ENCODE data around the gene NBDY. TPM values are rescaled to one million over a fixed set of nuclear protein-coding genes. Genes with fewer than 3 reads are reported as not detected.
"Not testable (repeated sequence)": the region's sequence is repeated elsewhere in the genome, so short reads cannot be mapped to it uniquely, and the experiment has no call there.

NBDY gene
- total RNA-seq, 2 donors from 2014 or later: 12.7 to 35.3 TPM

- H3K4me3 Mint-ChIP-seq: no peak overlapping the region
- no peak overlapping the region for H3K27ac Mint-ChIP-seq
- no peak for DNase-seq (ENCODE audit: low spot score)
- ATAC-seq: no peak
- no peaks in the 10 kb centered on the region for H3K9me3 Mint-ChIP-seq
- H3K36me3 Mint-ChIP-seq: no peaks in the 10 kb centered on the region
- H3K4me1 Mint-ChIP-seq (ENCODE audit: low read depth in 2 of 2): peaks cover 21 to 24% of the 10 kb centered on the region in 2 donors
- H3K27me3 Mint-ChIP-seq: peaks cover 0 to 4% of the 10 kb centered on the region in 2 donors
Measured at GRCh38 chrX:56759736-56760409, 30.8 kb downstream of the NBDY start.

GRCh38 chrX:56760410-56761124 is 31.5 kb downstream of the NBDY start:
- H3K4me1 Mint-ChIP-seq (ENCODE audit: low read depth in 2 of 2): peaks cover 28 to 31% of the 10 kb centered on the region in 2 donors
- H3K27ac Mint-ChIP-seq; H3K4me3 Mint-ChIP-seq; H3K36me3 Mint-ChIP-seq; DNase-seq (ENCODE audit: low spot score); H3K9me3 Mint-ChIP-seq; H3K27me3 Mint-ChIP-seq; ATAC-seq: not testable (repeated sequence)

DNA sequence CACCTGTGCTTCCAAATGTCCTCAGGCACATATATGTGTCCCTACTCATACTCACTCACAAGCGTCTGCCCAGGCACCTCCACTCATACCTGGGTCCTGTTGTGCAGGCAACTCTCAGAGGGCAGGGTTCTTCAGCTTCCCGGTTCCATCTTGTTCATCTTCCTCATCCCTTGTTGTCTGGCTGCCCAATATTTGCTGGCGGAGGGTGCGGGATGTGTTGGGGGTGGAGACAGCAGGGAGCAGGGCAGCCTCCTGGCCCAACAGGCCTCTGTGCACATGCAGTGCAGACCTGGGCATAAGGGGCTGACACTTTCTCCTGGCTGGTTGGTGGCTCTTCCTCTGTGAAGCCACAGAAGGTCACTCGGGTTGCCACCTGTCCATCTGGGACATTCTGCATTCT is 32.1 kb downstream of the NBDY start:
- H3K4me1 Mint-ChIP-seq (ENCODE audit: low read depth in 2 of 2): peaks cover 34 to 37% of the 10 kb centered on the region in 2 donors
- no peaks in the 10 kb centered on the region for H3K9me3 Mint-ChIP-seq
- ATAC-seq: no peak
- no peaks in the 10 kb centered on the region for H3K36me3 Mint-ChIP-seq
- H3K27me3 Mint-ChIP-seq: peaks cover 0 to 4% of the 10 kb centered on the region in 2 donors
- H3K27ac Mint-ChIP-seq: no peak overlapping the region
- H3K4me3 Mint-ChIP-seq: no peak overlapping the region
- no peak for DNase-seq (ENCODE audit: low spot score)

GRCh38 chrX:56762220-56762619 is 33.2 kb downstream of the NBDY start:
- Mint-ChIP-seq H3K9me3 (no peaks in the 10 kb centered on the region), H3K36me3 (no peaks in the 10 kb centered on the region), H3K27ac (peak overlapping the region; percentile 86), H3K27me3 (peaks cover 0 to 4% of the 10 kb centered on the region in 2 donors), H3K4me3 (peak overlapping the region; percentile 79), H3K4me1 (ENCODE audit: low read depth in 2 of 2) (peaks cover 38 to 42% of the 10 kb centered on the region in 2 donors)
- DNase-seq (ENCODE audit: low spot score) (no peak), ATAC-seq (peak; percentile 36 to 55)

DNA sequence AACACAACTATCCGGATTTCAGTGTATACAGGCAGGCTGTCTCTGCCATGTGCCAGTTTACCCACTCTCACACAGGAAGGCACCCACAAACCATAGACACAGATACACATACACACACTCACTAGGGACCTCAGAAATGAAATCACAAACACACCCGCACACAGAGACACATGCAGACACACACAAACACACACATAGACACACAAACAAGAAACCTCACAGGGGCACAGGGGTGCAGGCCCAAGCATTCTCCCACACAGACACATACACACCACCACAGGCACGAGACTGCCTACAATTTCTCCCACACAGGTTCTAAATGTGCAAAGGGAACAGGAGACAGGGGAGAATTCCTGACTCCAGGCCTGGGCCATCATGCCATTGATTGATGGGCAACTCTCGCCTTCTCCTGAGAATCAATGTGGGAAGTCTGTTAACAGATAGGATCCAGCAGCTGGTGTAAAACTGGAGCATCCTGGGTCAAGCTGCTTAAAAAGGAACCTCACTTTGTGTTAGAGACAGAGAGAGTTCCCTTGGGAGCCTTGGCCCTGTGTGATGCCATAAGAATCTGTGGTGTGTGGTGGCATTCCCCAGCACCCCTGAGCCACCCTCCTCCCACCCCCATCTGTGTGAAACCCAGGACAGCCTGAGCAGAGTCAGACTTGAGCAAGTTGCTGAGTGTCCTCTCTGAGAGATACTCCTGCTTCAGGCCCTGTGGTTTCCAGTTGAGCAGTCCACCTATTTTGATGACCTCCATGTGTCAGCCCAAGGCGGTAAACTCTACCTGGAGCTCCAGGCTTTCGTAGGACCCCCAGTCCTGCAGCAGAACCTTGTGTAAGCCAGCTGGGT is 33.9 kb downstream of the NBDY start:
- no peaks in the 10 kb centered on the region for H3K36me3 Mint-ChIP-seq
- no peak for ATAC-seq
- peaks cover 38 to 42% of the 10 kb centered on the region in 2 donors for H3K4me1 Mint-ChIP-seq (ENCODE audit: low read depth in 2 of 2)
- H3K9me3 Mint-ChIP-seq: no peaks in the 10 kb centered on the region
- H3K27ac Mint-ChIP-seq: peak overlapping the region; percentile 86
- peak overlapping the region; percentile 79 for H3K4me3 Mint-ChIP-seq
- H3K27me3 Mint-ChIP-seq: peaks cover 0 to 4% of the 10 kb centered on the region in 2 donors
- DNase-seq (ENCODE audit: low spot score): no peak

DNA sequence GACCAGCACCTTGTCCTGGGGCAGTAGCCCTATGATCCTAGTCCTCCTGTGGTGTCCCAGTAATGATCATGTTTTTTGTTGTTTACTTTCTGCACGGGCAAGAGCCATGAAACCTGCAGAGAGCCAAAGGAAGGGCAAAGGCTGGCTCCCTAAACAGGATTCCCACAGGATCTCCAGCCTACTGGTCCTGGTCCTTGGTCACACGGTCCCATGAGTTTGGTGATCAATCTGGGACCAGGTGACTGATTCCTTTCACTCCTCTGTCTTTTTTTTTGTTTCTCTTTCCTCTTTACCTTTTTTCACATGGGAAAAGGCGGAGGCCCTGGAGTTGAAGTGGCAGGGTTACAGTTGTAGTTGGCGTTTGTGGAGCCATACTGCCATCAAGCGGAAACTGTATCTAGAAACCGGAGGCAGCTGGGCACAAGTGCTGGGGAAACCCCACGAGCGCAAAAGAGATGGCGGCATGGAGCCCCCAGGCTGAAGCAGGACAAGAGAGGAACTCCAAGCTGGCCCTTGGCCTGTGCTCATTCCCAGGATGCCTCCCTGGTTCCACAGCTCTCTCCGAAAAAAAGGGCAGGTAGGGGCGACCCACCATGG is 34.6 kb downstream of the NBDY start:
- DNase-seq (ENCODE audit: low spot score): peak; percentile 76
- Mint-ChIP-seq H3K4me3 (no peak overlapping the region), H3K27ac (peak overlapping the region in 1 of 2 donors; percentile 86), H3K27me3 (peaks cover 0 to 4% of the 10 kb centered on the region in 2 donors), H3K9me3 (no peaks in the 10 kb centered on the region), H3K36me3 (no peaks in the 10 kb centered on the region), H3K4me1 (ENCODE audit: low read depth in 2 of 2) (peaks cover 38 to 42% of the 10 kb centered on the region in 2 donors)
- ATAC-seq: peak in 1 of 2 donors; percentile 51

- peaks cover 0 to 4% of the 10 kb centered on the region in 2 donors for H3K27me3 Mint-ChIP-seq
- peak overlapping the region; percentile 90 for H3K4me3 Mint-ChIP-seq
Measured at GRCh38 chrX:56764153-56764974, 35.3 kb downstream of the NBDY start.

DNA sequence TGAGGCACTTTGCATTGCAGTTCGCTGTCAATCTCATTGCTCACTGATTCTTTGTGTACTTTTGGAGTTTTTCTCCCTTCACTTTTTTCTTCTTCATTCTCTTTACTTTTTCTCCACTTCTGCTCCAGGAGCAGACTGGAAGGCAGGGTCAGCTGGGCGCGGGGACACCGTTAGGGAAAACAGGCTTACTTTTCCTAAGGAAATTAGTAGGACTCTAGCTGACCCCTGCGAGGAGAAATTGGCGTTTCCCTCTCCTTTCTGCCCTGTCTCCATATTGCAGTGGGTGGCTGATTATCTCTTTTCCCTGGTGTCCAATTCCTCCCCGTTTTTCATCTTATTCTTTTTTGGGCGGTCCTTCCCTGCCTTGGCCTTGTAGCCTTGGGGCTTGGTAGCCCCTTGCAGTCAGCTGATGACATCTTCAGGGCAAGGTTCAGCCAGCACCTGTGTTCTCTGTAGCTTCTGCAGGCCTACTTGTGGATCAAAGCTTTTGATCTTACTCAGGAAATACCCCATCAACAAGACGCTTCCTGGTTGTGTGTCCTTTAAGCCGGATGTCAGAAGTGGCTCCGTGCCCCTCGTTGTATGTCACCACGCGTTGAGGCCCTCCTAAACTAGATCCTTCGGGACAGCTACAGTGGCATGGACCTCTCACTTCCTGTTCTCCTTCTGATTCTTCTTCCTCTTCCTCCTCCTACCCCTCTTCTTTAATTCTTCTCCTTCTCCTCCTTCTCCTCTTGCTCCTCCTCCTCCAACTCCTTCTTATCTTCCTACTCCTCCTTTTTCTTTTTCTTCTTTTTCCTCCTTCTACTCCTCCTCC is 36.1 kb downstream of the NBDY start:
- peak overlapping the region; percentile 90 for H3K4me3 Mint-ChIP-seq
- no peaks in the 10 kb centered on the region for H3K9me3 Mint-ChIP-seq
- H3K36me3 Mint-ChIP-seq: no peaks in the 10 kb centered on the region
- peaks cover 0 to 4% of the 10 kb centered on the region in 2 donors for H3K27me3 Mint-ChIP-seq
- peak overlapping the region; percentile 86 to 96 for H3K27ac Mint-ChIP-seq
- H3K4me1 Mint-ChIP-seq (ENCODE audit: low read depth in 2 of 2): peaks cover 38 to 42% of the 10 kb centered on the region in 2 donors
- ATAC-seq (peak in 1 of 2 donors; percentile 31), DNase-seq (ENCODE audit: low spot score) (peak; percentile 61)

More at GRCh38 chrX:56764153-56764974, 35.3 kb downstream of the NBDY start:
- Mint-ChIP-seq H3K9me3 (no peaks in the 10 kb centered on the region), H3K36me3 (no peaks in the 10 kb centered on the region), H3K27ac (peak overlapping the region; percentile 86 to 96), H3K4me1 (ENCODE audit: low read depth in 2 of 2) (peaks cover 38 to 42% of the 10 kb centered on the region in 2 donors)
- ATAC-seq (peak; percentile 68 to 72), DNase-seq (ENCODE audit: low spot score) (peak; percentile 78)

DNA sequence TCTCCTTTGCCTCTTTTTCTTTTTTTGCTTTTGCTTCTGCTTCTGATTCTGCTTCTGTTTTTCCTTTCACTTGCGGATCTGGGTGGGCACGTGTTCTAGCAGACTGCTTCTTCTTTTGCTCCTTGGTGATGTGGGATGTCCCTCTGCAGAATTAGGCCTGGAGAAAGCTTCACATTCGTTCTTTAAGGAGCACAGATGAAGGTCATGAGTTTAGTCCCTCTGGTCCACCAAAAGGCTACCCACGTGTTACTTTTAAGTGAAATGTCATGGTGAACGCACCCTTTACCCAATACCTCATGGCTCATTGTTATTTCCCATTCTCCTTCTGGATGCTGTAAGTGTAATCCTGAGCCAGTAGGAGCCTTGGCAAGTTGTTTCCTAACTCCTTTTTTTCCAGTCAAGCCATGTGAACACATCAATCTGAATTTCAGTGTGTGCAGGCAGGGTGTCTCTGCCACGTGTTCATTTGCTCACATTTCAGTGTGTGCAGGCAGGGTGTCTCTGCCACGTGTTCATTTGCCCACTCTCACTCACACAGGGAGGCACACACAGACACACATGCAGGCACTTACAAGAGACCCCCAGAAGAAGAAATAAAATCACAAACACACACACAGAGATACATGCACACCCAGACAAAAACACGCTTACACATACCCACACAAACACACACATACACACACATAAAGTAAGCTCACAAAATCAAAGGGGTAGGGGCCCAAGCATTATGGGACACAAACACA is 36.9 kb downstream of the NBDY start:
- Mint-ChIP-seq H3K4me1 (ENCODE audit: low read depth in 2 of 2) (peaks cover 38 to 42% of the 10 kb centered on the region in 2 donors), H3K9me3 (no peaks in the 10 kb centered on the region), H3K27me3 (peaks cover 0 to 4% of the 10 kb centered on the region in 2 donors), H3K36me3 (no peaks in the 10 kb centered on the region), H3K27ac (peak overlapping the region; percentile 86 to 96), H3K4me3 (peak overlapping the region; percentile 90)
- ATAC-seq (no peak), DNase-seq (ENCODE audit: low spot score) (no peak)

- H3K4me3 Mint-ChIP-seq: peak overlapping the region; percentile 90
- H3K27me3 Mint-ChIP-seq: peaks cover 0 to 4% of the 10 kb centered on the region in 2 donors
- H3K27ac Mint-ChIP-seq: peak overlapping the region; percentile 86 to 96
- no peaks in the 10 kb centered on the region for H3K9me3 Mint-ChIP-seq
- no peaks in the 10 kb centered on the region for H3K36me3 Mint-ChIP-seq
- no peak for ATAC-seq
- H3K4me1 Mint-ChIP-seq (ENCODE audit: low read depth in 2 of 2): peaks cover 31 to 36% of the 10 kb centered on the region in 2 donors
- peak; percentile 50 for DNase-seq (ENCODE audit: low spot score)
Measured at GRCh38 chrX:56766554-56767347, 37.7 kb downstream of the NBDY start.
